GM12878 (cell line): Measurements from ENCODE around the gene WWOX. TPM values are rescaled to one million over a fixed set of nuclear protein-coding genes. Genes with fewer than 3 reads are reported as not detected.

ENCODE experiments used
- ATAC-seq: fragments of 200-7000 bp; cut with Tn5 transposase; 3 replicates; pipeline ENCODE4 v1.9.1; 2020; ENCODE audit warnings: mild to moderate bottlenecking, moderate library complexity
- BruUV-seq: library from RNA; stranded (reverse); fragments of 400-500 nt; replicated peaks from 2 replicates; lab custom pipeline; 2021; lab: Mats Ljungman, UMichigan
- CTCF ChIA-PET: fragments of 300-600 bp; sonication (Branson Sonifier 250); formaldehyde crosslinking; extraction: SDS; loops from one replicate; lab custom pipeline; 2021; ENCODE audit warnings: inconsistent platforms; lab: Yijun Ruan, JAX
- POLR2A ChIA-PET: fragments of 350-600 bp; formaldehyde crosslinking; extraction: SDS; loops from one replicate; lab custom pipeline; 2021; ENCODE audit warnings: inconsistent platforms; lab: Charles Lee
- RAD21 ChIA-PET: fragments of 300-600 bp; sonication (Branson Sonifier 250); formaldehyde crosslinking; loops from one replicate; lab custom pipeline; 2023; ENCODE audit warnings: antibody characterized with exemption; ENCODE audit not compliant: unreplicated experiment; lab: Charles Lee
- SMC1A ChIA-PET: fragments of 300-600 bp; sonication (Branson Sonifier 250); formaldehyde crosslinking; loops from one replicate; lab custom pipeline; 2023; ENCODE audit not compliant: unreplicated experiment, uncharacterized antibody; lab: Charles Lee
- DNase-seq: peaks from one replicate; pipeline ENCODE4 v3.0.0-alpha.2; 2011; ENCODE audit warnings: low read depth, low spot score
- FAIRE-seq: peaks from 3 replicates; lab custom pipeline; 2011; peaks lifted over from hg19 to GRCh38; lab: Jason Lieb, UNC
- H2AFZ ChIP-seq: 2 replicates; pipeline ENCODE4 v1.6.0; 2011; ENCODE audit warnings: low read depth, low read length, control low read depth; ENCODE audit not compliant: control insufficient read depth
- H3K27ac ChIP-seq: 2 replicates; pipeline ENCODE4 v1.5.1; 2011; ENCODE audit warnings: control low read depth; ENCODE audit not compliant: control insufficient read depth, insufficient read depth
- H3K27me3 ChIP-seq, 2 experiments: replicated peaks in 1 of 2; 2 replicates each; pipeline versions ENCODE4 v1.6.0 to v1.6.1; 2011; ENCODE audit warnings: low read length in 1 of 2; ENCODE audit not compliant: control insufficient read depth in 2 of 2, insufficient read depth in 2 of 2
- H3K36me3 ChIP-seq, 2 experiments: 2 replicates each; pipeline ENCODE4 v1.5.1; 2011; ENCODE audit warnings: low read length in 1 of 2; ENCODE audit not compliant: control insufficient read depth in 2 of 2, insufficient read depth in 2 of 2
- H3K4me1 ChIP-seq: 2 replicates; pipeline ENCODE4 v1.6.1; 2011; ENCODE audit warnings: mild to moderate bottlenecking, low read length, moderate library complexity, mixed read lengths; ENCODE audit not compliant: control insufficient read depth, insufficient read depth
- H3K4me2 ChIP-seq: 2 replicates; pipeline ENCODE4 v1.6.0; 2011; ENCODE audit warnings: control low read depth; ENCODE audit not compliant: control insufficient read depth, insufficient read depth
- H3K4me3 ChIP-seq: fragments of 200-600 bp; sonication (generic); 2 replicates; pipeline ENCODE4 v1.5.1; 2016
- H3K79me2 ChIP-seq: 2 replicates; pipeline ENCODE4 v1.6.0; 2011; ENCODE audit warnings: low read length; ENCODE audit not compliant: control insufficient read depth, insufficient read depth
- H3K9ac ChIP-seq: 2 replicates; pipeline ENCODE4 v1.8.0; 2011; ENCODE audit warnings: low read length, control low read depth, mixed read lengths; ENCODE audit not compliant: control insufficient read depth, insufficient read depth
- H3K9me3 ChIP-seq: replicated peaks from 3 replicates; pipeline ENCODE4 v1.5.1; 2011; ENCODE audit warnings: mild to moderate bottlenecking, low read length; ENCODE audit not compliant: control insufficient read depth, insufficient read depth
- H4K20me1 ChIP-seq: 2 replicates; pipeline ENCODE4 v1.6.0; 2011; ENCODE audit not compliant: control insufficient read depth, insufficient read depth
- BCL11A ChIP-seq: IDR thresholded peaks from 2 replicates; pipeline ENCODE4 v1.6.1; 2011; ENCODE audit warnings: low read depth, low read length
- CBX5 ChIP-seq: sonication (generic); IDR thresholded peaks from 2 replicates; pipeline ENCODE4 v1.6.1; 2016; ENCODE audit warnings: low read depth, moderate library complexity, mild to moderate bottlenecking, inconsistent platforms
- CEBPZ ChIP-seq: fragments of 150-350 bp; IDR thresholded peaks from 2 replicates; pipeline ENCODE4 v1.6.1; 2016; ENCODE audit warnings: low read depth, low read length
- DPF2 ChIP-seq: fragments of 450-650 bp; IDR thresholded peaks from 2 replicates; pipeline ENCODE4 v1.6.1; 2017; ENCODE audit warnings: mild to moderate bottlenecking
- EGR1 ChIP-seq, 2 experiments: IDR thresholded peaks; 1 replicate in 1 of 2; 2 replicates in 1 of 2; pipeline ENCODE4 v1.6.1; 2011 to 2012; ENCODE audit warnings: low read depth in 2 of 2, low read length in 2 of 2, borderline replicate concordance in 1 of 2, mild to moderate bottlenecking in 1 of 2, moderate library complexity in 1 of 2
- FOXK2 ChIP-seq: fragments of 450-650 bp; IDR thresholded peaks from 2 replicates; pipeline ENCODE4 v1.6.1; 2017; ENCODE audit warnings: mild to moderate bottlenecking, moderate library complexity
- IRF3 ChIP-seq: fragments of 450-650 bp; IDR thresholded peaks from 2 replicates; pipeline ENCODE4 v1.6.1; 2014; ENCODE audit warnings: mild to moderate bottlenecking
- IRF4 ChIP-seq: IDR thresholded peaks from 2 replicates; pipeline ENCODE4 v1.6.1; 2011; ENCODE audit warnings: low read depth, low read length
- KLF5 ChIP-seq: fragments of 450-650 bp; IDR thresholded peaks from 2 replicates; pipeline ENCODE4 v1.6.1; 2014; ENCODE audit warnings: mild to moderate bottlenecking; ENCODE audit not compliant: partially characterized antibody
- MXI1 ChIP-seq: fragments of 150-350 bp; IDR thresholded peaks from 2 replicates; pipeline ENCODE4 v1.6.1; 2011; ENCODE audit warnings: low read depth, mild to moderate bottlenecking, inconsistent platforms, low read length, improper control_type of control experiment
- NFIC ChIP-seq: IDR thresholded peaks from 2 replicates; pipeline ENCODE4 v1.6.1; 2012; ENCODE audit warnings: low read depth, mild to moderate bottlenecking, inconsistent platforms, low read length, moderate library complexity
- POLR2AphosphoS5 ChIP-seq: IDR thresholded peaks from 2 replicates; pipeline ENCODE4 v1.6.1; 2011; ENCODE audit warnings: mild to moderate bottlenecking, low read length, inconsistent platforms
- SREBF2 ChIP-seq: IDR thresholded peaks from 2 replicates; pipeline ENCODE4 v1.6.1; 2012; ENCODE audit warnings: mild to moderate bottlenecking, low read length
- WGBS: methylation state at CpG from one replicate; pipeline ENCODE4 v1.1.6; 2016; ENCODE audit warnings: low lambda C conversion rate; ENCODE audit not compliant: insufficient replicate concordance, insufficient coverage; ENCODE audit errors: missing lambda C conversion rate; 5-methylcytosine and 5-hydroxymethylcytosine counted together
- in situ Hi-C: fragments of 300-500 bp; cut with MboI; formaldehyde crosslinking; loops from 9 replicates; pipeline ENCODE4 v1.14.3; 2018; ENCODE audit warnings: mixed read lengths
- intact Hi-C: fragments of 100-400 bp; cut with micrococcal nuclease; formaldehyde crosslinking; loops from one replicate; pipeline ENCODE4 v1.14.2; 2022; ENCODE audit not compliant: unreplicated experiment
- polyA plus RNA-seq, 11 experiments: library from polyadenylated mRNA; depleted of rRNA in 4 of 11; unstranded in 6 of 11; stranded (reverse) in 5 of 11; fragments of >200 nt; fragmentation: Nextera tagmentation in 4 of 11; fragmentation: Illumina TruSeq in 1 of 11; extraction: Ambion mirVana in 4 of 11; extraction: Trizol in 1 of 11; gene quantifications; 1 replicate in 1 of 11; 2 replicates in 10 of 11; pipeline versions ENCODE4 v1.2.1 to v1.2.3, GENCODE V29; 2011 to 2016; ENCODE audit warnings: inconsistent platforms in 2 of 11, missing spikeins in 2 of 11, low read depth in 1 of 11
- total RNA-seq, 4 experiments: library from RNA; depleted of rRNA in 3 of 4; stranded (reverse); fragments of >200 nt in 3 of 4; fragmentation: Illumina TruSeq in 1 of 4; extraction: Trizol in 1 of 4; gene quantifications; 2 replicates each; pipeline versions ENCODE4 v1.2.1 to v1.2.3, GENCODE V29; 2013 to 2021
- TF ChIP-seq, protein P1 (sequence below): fragments of 450-650 bp; IDR thresholded peaks from 2 replicates; pipeline ENCODE4 v1.6.1; 2017; ENCODE audit warnings: low read depth, mild to moderate bottlenecking, moderate library complexity
- TF ChIP-seq, protein P2 (sequence below): IDR thresholded peaks from 2 replicates; pipeline ENCODE4 v1.6.1; 2012; ENCODE audit warnings: low read depth, low read length, improper control_type of control experiment

Gene WWOX
- total and polyA plus RNA-seq, 10 of the 15 experiments (the other 5 are each of a cell fraction or from before 2014, with no cell fraction given) = 2.8 to 24.4 (median 17.8) TPM

- ChIA-PET POLR2A (no interaction called here), RAD21 (no interaction called here), CTCF (no interaction called here), SMC1A (no interaction called here)
- Histone ChIP-seq H3K4me3 (no peak overlapping the region), H3K27me3 (no peaks in the 10 kb centered on the region), H3K36me3 (no peaks in the 10 kb centered on the region), H3K27ac (no peak overlapping the region), H3K9me3 (no peaks in the 10 kb centered on the region), H2AFZ (no peak overlapping the region), H3K9ac (no peak overlapping the region), H3K4me2 (no peak overlapping the region), H4K20me1 (no peaks in the 10 kb centered on the region), H3K79me2 (no peaks in the 10 kb centered on the region), H3K4me1 (no peaks in the 10 kb centered on the region)
- ATAC-seq (no peak), DNase-seq (no peak), FAIRE-seq (no peak)
- TF ChIP-seq POLR2AphosphoS5 (no peak), KLF5 (no peak), MXI1 (no peak), FOXK2 (no peak), NFIC (no peak), CEBPZ (no peak), DPF2 (no peak), BCL11A (no peak), CBX5 (no peak), IRF3 (no peak), SREBF2 (no peak), EGR1 (IDR thresholded peaks at IDR 0.05; ENCODE audit: borderline replicate concordance in 1 of 2, low read depth in 2 of 2, low read length in 2 of 2) (no peak), IRF4 (no peak)
- TF ChIP-seq, protein P1, sequence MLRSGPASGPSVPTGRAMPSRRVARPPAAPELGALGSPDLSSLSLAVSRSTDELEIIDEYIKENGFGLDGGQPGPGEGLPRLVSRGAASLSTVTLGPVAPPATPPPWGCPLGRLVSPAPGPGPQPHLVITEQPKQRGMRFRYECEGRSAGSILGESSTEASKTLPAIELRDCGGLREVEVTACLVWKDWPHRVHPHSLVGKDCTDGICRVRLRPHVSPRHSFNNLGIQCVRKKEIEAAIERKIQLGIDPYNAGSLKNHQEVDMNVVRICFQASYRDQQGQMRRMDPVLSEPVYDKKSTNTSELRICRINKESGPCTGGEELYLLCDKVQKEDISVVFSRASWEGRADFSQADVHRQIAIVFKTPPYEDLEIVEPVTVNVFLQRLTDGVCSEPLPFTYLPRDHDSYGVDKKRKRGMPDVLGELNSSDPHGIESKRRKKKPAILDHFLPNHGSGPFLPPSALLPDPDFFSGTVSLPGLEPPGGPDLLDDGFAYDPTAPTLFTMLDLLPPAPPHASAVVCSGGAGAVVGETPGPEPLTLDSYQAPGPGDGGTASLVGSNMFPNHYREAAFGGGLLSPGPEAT = no peak
- TF ChIP-seq, protein P2, sequence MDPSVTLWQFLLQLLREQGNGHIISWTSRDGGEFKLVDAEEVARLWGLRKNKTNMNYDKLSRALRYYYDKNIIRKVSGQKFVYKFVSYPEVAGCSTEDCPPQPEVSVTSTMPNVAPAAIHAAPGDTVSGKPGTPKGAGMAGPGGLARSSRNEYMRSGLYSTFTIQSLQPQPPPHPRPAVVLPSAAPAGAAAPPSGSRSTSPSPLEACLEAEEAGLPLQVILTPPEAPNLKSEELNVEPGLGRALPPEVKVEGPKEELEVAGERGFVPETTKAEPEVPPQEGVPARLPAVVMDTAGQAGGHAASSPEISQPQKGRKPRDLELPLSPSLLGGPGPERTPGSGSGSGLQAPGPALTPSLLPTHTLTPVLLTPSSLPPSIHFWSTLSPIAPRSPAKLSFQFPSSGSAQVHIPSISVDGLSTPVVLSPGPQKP = no peak
- intact Hi-C loops = no loop called here
- in situ Hi-C loops = no loop called here
- WGBS = 27% methylated on average over 4 of the region's 4 CpGs
- no TSS peak for BruUV-seq
These were observed 175.3 kb downstream of the WWOX start for GRCh38 chr16:78274771-78275170.
